SK-N-SH (cell line): ENCODE data around the gene ZNF549. TPM values are rescaled to one million over a fixed set of nuclear protein-coding genes. Genes with fewer than 3 reads are reported as not detected.
"Not testable (repeated sequence)": the region's sequence is repeated elsewhere in the genome, so short reads cannot be mapped to it uniquely, and the experiment has no call there.

Experiments
- CTCF ChIA-PET: fragments of 300-600, 350-600 bp; formaldehyde crosslinking; extraction: SDS; loops from one replicate; lab custom pipeline; 2021; lab: Yijun Ruan, JAX
- POLR2A ChIA-PET: fragments of 350-600 bp; sonication (Branson Sonifier 250); formaldehyde crosslinking; extraction: SDS; loops from one replicate; lab custom pipeline; 2020; ENCODE audit warnings: antibody characterized with exemption, inconsistent platforms; lab: Yijun Ruan, JAX
- DNase-seq: peaks from one replicate; pipeline ENCODE4 v3.0.0; 2012
- H2AFZ ChIP-seq: fragments of 200-600 bp; sonication (generic); 2 replicates; pipeline ENCODE4 v1.8.1; 2016; ENCODE audit warnings: antibody characterized with exemption, mild to moderate bottlenecking, low read depth
- H3F3A ChIP-seq: fragments of 200-600 bp; sonication (generic); replicated peaks from 2 replicates; pipeline ENCODE3; 2016; ENCODE audit warnings: antibody characterized with exemption, mild to moderate bottlenecking; ENCODE audit not compliant: insufficient read depth
- H3K27ac ChIP-seq, 2 experiments: fragments of 200-500 bp in 1 of 2; fragments of 200-600 bp in 1 of 2; sonication (Bioruptor generic) in 1 of 2; sonication (generic), shearing (Covaris generic) in 1 of 2; 2 replicates each; pipeline versions ENCODE4 v1.5.1 to v1.6.1; 2014 to 2016; ENCODE audit warnings: low read depth in 2 of 2, inconsistent platforms in 1 of 2, low read length in 1 of 2, mild to moderate bottlenecking in 1 of 2, mixed read lengths in 1 of 2
- H3K27me3 ChIP-seq: fragments of 200-600 bp; sonication (generic), shearing (Covaris generic); 2 replicates; pipeline ENCODE4 v1.6.1; 2016; ENCODE audit warnings: mixed run types; ENCODE audit not compliant: insufficient read depth
- H3K36me3 ChIP-seq, 2 experiments: fragments of 200-500 bp in 1 of 2; fragments of 200-600 bp in 1 of 2; sonication (Bioruptor generic) in 1 of 2; sonication (generic) in 1 of 2; replicated peaks in 1 of 2; 2 replicates each; pipeline versions ENCODE3 to v1.5.1; 2014 to 2016; ENCODE audit warnings: low read length in 1 of 2, mild to moderate bottlenecking in 1 of 2; ENCODE audit not compliant: insufficient read depth in 2 of 2, control insufficient read depth in 1 of 2
- H3K4me1 ChIP-seq, 2 experiments: fragments of 200-500 bp in 1 of 2; fragments of 200-600 bp in 1 of 2; sonication (Bioruptor generic) in 1 of 2; sonication (generic), shearing (Covaris generic) in 1 of 2; 2 replicates each; pipeline versions ENCODE4 v1.5.1 to v1.6.1; 2014 to 2016; ENCODE audit warnings: low read depth in 1 of 2, low read length in 1 of 2, mixed run types in 1 of 2; ENCODE audit not compliant: insufficient read depth in 2 of 2, control insufficient read depth in 1 of 2
- H3K4me2 ChIP-seq: fragments of 200-600 bp; sonication (generic), shearing (Covaris generic); 2 replicates; pipeline ENCODE4 v1.6.1; 2017; ENCODE audit warnings: mixed run types
- H3K4me3 ChIP-seq, 2 experiments: fragments of 200-500 bp in 1 of 2; fragments of 200-600 bp in 1 of 2; sonication (Bioruptor generic) in 1 of 2; sonication (generic), shearing (Covaris generic) in 1 of 2; 2 replicates each; pipeline versions ENCODE4 v1.5.1 to v1.8.1; 2014 to 2016; ENCODE audit warnings: low read depth in 2 of 2, inconsistent platforms in 1 of 2, low read length in 1 of 2, mild to moderate bottlenecking in 1 of 2, mixed read lengths in 1 of 2, moderate library complexity in 1 of 2
- H3K79me2 ChIP-seq: fragments of 200-600 bp; sonication (generic); 2 replicates; pipeline ENCODE4 v1.8.1; 2017; ENCODE audit warnings: mild to moderate bottlenecking; ENCODE audit not compliant: insufficient read depth
- H3K9ac ChIP-seq: fragments of 200-600 bp; sonication (generic); 2 replicates; pipeline ENCODE4 v1.6.1; 2017; ENCODE audit warnings: mixed run types
- H3K9me2 ChIP-seq: fragments of 200-600 bp; sonication (generic); 2 replicates; pipeline ENCODE4 v1.6.1; 2017; ENCODE audit warnings: mixed run types
- H3K9me3 ChIP-seq: fragments of 200-600 bp; sonication (generic); 2 replicates; pipeline ENCODE4 v1.6.1; 2017; ENCODE audit warnings: mixed run types, mild to moderate bottlenecking, moderate library complexity
- H4K20me1 ChIP-seq: fragments of 200-600 bp; sonication (generic); 2 replicates; pipeline ENCODE4 v1.6.1; 2017; ENCODE audit warnings: mild to moderate bottlenecking, mixed run types; ENCODE audit not compliant: insufficient read depth
- CHD2 ChIP-seq: fragments of 150-350 bp; IDR thresholded peaks from 2 replicates; pipeline ENCODE4 v1.6.1; 2018; ENCODE audit warnings: low read length; ENCODE audit not compliant: partially characterized antibody
- ELF1 ChIP-seq: IDR thresholded peaks from 2 replicates; pipeline ENCODE4 v1.4.0; 2012
- EZH2phosphoT487 ChIP-seq: fragments of 200-600 bp; sonication (generic); IDR thresholded peaks from 2 replicates; pipeline ENCODE4 v1.6.1; 2017; ENCODE audit warnings: low read depth, mixed run types, mild to moderate bottlenecking, antibody characterized with exemption, moderate library complexity, borderline replicate concordance
- FOXM1 ChIP-seq: IDR thresholded peaks from 2 replicates; pipeline ENCODE4 v1.4.0; 2012; ENCODE audit warnings: low read depth, mild to moderate bottlenecking
- GABPA ChIP-seq: IDR thresholded peaks from 2 replicates; pipeline ENCODE4 v1.4.0; 2012; ENCODE audit warnings: low read depth, mild to moderate bottlenecking
- GATA2 ChIP-seq: sonication (generic); formaldehyde crosslinking; IDR thresholded peaks from 2 replicates; pipeline ENCODE4 v1.5.0; 2020; ENCODE audit warnings: mild to moderate bottlenecking, missing genetic modification reagents
- NFIC ChIP-seq: IDR thresholded peaks from 2 replicates; pipeline ENCODE4 v1.4.0; 2012; ENCODE audit warnings: borderline replicate concordance
- NRF1 ChIP-seq: IDR thresholded peaks from 2 replicates; pipeline ENCODE4 v1.6.1; 2012; ENCODE audit warnings: low read depth, mild to moderate bottlenecking, low read length
- POLR2AphosphoS5 ChIP-seq: IDR thresholded peaks from 2 replicates; pipeline ENCODE4 v1.6.1; 2012; ENCODE audit warnings: low read depth, low read length
- RCOR1 ChIP-seq: fragments of 150-350 bp; IDR thresholded peaks from 2 replicates; pipeline ENCODE4 v1.6.1; 2017; ENCODE audit warnings: antibody characterized with exemption, low read length
- RXRA ChIP-seq: IDR thresholded peaks from 2 replicates; pipeline ENCODE4 v1.4.0; 2012; ENCODE audit warnings: low read depth, mild to moderate bottlenecking, borderline replicate concordance
- TAF1 ChIP-seq: IDR thresholded peaks from 2 replicates; pipeline ENCODE4 v1.6.1; 2012; ENCODE audit warnings: low read depth, mild to moderate bottlenecking, low read length, moderate library complexity, borderline replicate concordance
- WGBS: methylation state at CpG from one replicate; pipeline ENCODE4 v1.1.6; 2017; ENCODE audit warnings: low lambda C conversion rate; 5-methylcytosine and 5-hydroxymethylcytosine counted together
- polyA plus RNA-seq, 3 experiments: library from polyadenylated mRNA; depleted of rRNA; stranded (reverse); fragments of >200 nt; gene quantifications; 2 replicates each; pipeline ENCODE4 v1.2.3, GENCODE V29; 2012
- TF ChIP-seq, protein P1 (sequence below): fragments of 150-350 bp; IDR thresholded peaks from 2 replicates; pipeline ENCODE4 v1.6.1; 2016; ENCODE audit warnings: mild to moderate bottlenecking, low read depth, low read length

Gene ZNF549
- polyA plus RNA-seq, 1 of the 3 experiments (the other 2 are of a cell fraction): 2.4 TPM

GRCh38 chr19:57527136-57527881 lies at the start of gene ZNF549 (continued):
- TF ChIP-seq NFIC: peak; percentile 53; the same call in 1 of the 2 replicates
- TF ChIP-seq FOXM1: no peak
- peak; percentile 48; the same call in 1 of the 2 replicates for TF ChIP-seq NRF1
- peak; percentile 73 for TF ChIP-seq TAF1
- TF ChIP-seq RXRA: no peak
- no peak for TF ChIP-seq EZH2phosphoT487

GRCh38 chr19:57487477-57488298 lies 39.5 kb upstream of the ZNF549 start, which contains the start of gene ZNF419:
TSS of gene ZNF419 (plus strand) at chr19:57487750. CDS start at chr19:57487951, 201 bp downstream.
- CTCF ChIA-PET: interaction anchor here (0.6 to 0.9 kb wide), 2 partner anchors 9 to 15 kb away, joined by 3 read pairs; no protein-coding TSS in a partner anchor
- H3K4me3 ChIP-seq: peak within 1 kb of the TSS; percentile 96 to 100

GRCh38 chr19:57488299-57488644 lies 38.9 kb upstream of the ZNF549 start:
- CTCF ChIA-PET: interaction anchor here (0.6 kb wide), 1 partner anchor 8 kb away, joined by 3 read pairs; no protein-coding TSS in a partner anchor
- H3K4me1 ChIP-seq, H3K9me3 ChIP-seq, H3K9ac ChIP-seq, H3F3A ChIP-seq, H3K27ac ChIP-seq, H3K79me2 ChIP-seq, H3K27me3 ChIP-seq, DNase-seq, H3K9me2 ChIP-seq, H2AFZ ChIP-seq, POLR2A ChIA-PET, H4K20me1 ChIP-seq: not testable (repeated sequence)
- Histone ChIP-seq H3K4me2 (peak overlapping the region; percentile 82), H3K4me3 (peak overlapping the region; percentile 47 to 62), H3K36me3 (peaks cover 22 to 33% of the 10 kb centered on the region in 2 experiments)
- no CpG with 5 or more reads among the region's 1 CpG for WGBS

More at GRCh38 chr19:57487477-57488298, 39.5 kb upstream of the ZNF549 start, which contains the start of gene ZNF419:
- peak; percentile 60; the same call in 1 of the 2 replicates for TF ChIP-seq POLR2AphosphoS5
- TF ChIP-seq GATA2 (CRISPR knock-in tag): peak; percentile 29; the same call in 1 of the 2 replicates
- TF ChIP-seq RCOR1: 0 out of 2 replicates have a peak, but pooled peaks have one; percentile 6
- TF ChIP-seq CHD2: peak; percentile 92
- TF ChIP-seq, protein P1, sequence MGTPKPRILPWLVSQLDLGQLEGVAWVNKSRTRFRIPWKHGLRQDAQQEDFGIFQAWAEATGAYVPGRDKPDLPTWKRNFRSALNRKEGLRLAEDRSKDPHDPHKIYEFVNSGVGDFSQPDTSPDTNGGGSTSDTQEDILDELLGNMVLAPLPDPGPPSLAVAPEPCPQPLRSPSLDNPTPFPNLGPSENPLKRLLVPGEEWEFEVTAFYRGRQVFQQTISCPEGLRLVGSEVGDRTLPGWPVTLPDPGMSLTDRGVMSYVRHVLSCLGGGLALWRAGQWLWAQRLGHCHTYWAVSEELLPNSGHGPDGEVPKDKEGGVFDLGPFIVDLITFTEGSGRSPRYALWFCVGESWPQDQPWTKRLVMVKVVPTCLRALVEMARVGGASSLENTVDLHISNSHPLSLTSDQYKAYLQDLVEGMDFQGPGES: peak; percentile 61; the same call in 1 of the 2 replicates
- TF ChIP-seq GABPA: peak; percentile 90
- peak; percentile 100 for TF ChIP-seq ELF1
- WGBS: 1% methylated on average over 32 of the region's 69 CpGs
- H3K27me3 ChIP-seq, H4K20me1 ChIP-seq, H3F3A ChIP-seq, H3K79me2 ChIP-seq, H3K9me3 ChIP-seq, H3K4me1 ChIP-seq, H3K9me2 ChIP-seq, POLR2A ChIA-PET: not testable (repeated sequence)
- Histone ChIP-seq H3K27ac (peak within 1 kb of the TSS; percentile 27 to 62; a peak in 1 of 4 replicates), H3K36me3 (peaks cover 16 to 27% of the 10 kb centered on the region in 2 experiments), H3K4me2 (peak within 1 kb of the TSS; percentile 82), H2AFZ (peak within 1 kb of the TSS; percentile 84), H3K9ac (peak within 1 kb of the TSS; percentile 88)
- peak; percentile 92 for DNase-seq

DNA sequence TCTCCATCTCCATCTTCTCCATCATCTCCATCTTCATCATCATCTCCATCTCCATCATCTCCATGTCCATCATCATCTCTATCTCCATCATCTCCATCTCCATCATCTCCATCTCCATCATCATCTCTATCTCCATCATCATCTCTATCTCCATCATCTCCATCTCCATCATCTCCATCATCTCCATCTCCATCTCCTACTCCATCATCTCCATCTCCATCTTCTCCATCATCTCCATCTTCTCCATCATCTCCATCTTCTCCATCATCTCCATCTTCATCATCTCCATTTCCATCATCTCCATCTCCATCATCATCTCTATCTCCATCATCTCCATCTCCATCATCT lies 27.9 kb upstream of the ZNF549 start:
- H3K27ac ChIP-seq, H2AFZ ChIP-seq, H3K4me2 ChIP-seq, H3K9me2 ChIP-seq, H3K4me1 ChIP-seq, H3K9me3 ChIP-seq, CTCF ChIA-PET, DNase-seq, H3K4me3 ChIP-seq, H3K27me3 ChIP-seq, H4K20me1 ChIP-seq, H3K9ac ChIP-seq: not testable (repeated sequence)
- peaks cover 39% of the 10 kb centered on the region for H3K79me2 ChIP-seq
- POLR2A ChIA-PET: interaction anchor here (0.6 to 1.0 kb wide), 3 partner anchors 23 to 175 kb away, joined by 4 read pairs; partner anchors contain the start of genes ZNF134 and ZNF772
- H3F3A ChIP-seq: peaks cover 17% of the 10 kb centered on the region
- peaks cover 8 to 25% of the 10 kb centered on the region in 2 experiments for H3K36me3 ChIP-seq
